ENCODE data around the gene ITPR3.

Gene ITPR3

DNA sequence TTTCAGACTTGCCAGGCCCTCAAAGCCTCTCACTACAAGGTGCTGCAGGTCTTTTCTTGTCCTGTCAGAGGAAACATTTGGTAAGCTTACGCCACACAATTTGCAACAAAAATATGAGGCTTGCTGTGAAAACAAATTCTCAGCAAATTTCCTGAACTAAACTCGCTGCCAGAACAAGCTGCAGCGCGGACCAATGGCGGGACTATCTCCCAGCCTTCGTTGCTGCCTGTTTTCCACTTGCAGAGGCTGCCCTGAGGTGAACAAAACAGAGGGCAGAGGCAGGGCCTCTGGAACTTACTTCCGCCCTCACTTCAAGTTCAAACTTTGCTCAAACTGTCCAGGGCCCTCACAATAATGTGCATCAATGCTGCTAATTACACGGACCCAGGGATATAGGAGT lies 78.0 kb downstream of the ITPR3 start:
- no peak for DNase-seq (ENCODE audit: extremely low spot score)
- no peak for TF ChIP-seq CTCF (IDR thresholded peaks at IDR 0.05; ENCODE audit: control extremely low read depth, extremely low read depth, low read depth, missing control alignments)
- CTCF ChIA-PET: interaction anchor here (1.1 to 3.0 kb wide), 3 partner anchors 12 to 114 kb away, joined by 3 to 10 read pairs (median 3); partner anchors contain the start of gene UQCC2
- POLR2A ChIA-PET: no interaction called here

- DNase-seq (ENCODE audit: extremely low spot score): no peak
- CTCF ChIA-PET: interaction anchor here (0.7 to 10.5 kb wide), 24 partner anchors 8 to 528 kb away, joined by 3 to 231 read pairs (median 7); partner anchors contain the start of genes BAK1, ITPR3, UQCC2 and ZBTB22
- POLR2A ChIA-PET: interaction anchor here (2.3 kb wide), 1 partner anchor 11 kb away, joined by 6 read pairs; the partner anchor contains the start of gene UQCC2
- no peak for TF ChIP-seq CTCF (IDR thresholded peaks at IDR 0.05; ENCODE audit: control extremely low read depth, extremely low read depth, low read depth, missing control alignments)
Measured at GRCh38 chr6:33699739-33700138, 78.6 kb downstream of the ITPR3 start.

GRCh38 chr6:33700391-33701050 lies 79.4 kb downstream of the ITPR3 start:
- CTCF ChIA-PET: interaction anchor here (0.7 to 10.5 kb wide), 41 partner anchors 9 to 527 kb away, joined by 3 to 231 read pairs (median 5); partner anchors contain the start of genes BAK1, ITPR3, PFDN6 and UQCC2
- POLR2A ChIA-PET: interaction anchor here (2.3 kb wide), 1 partner anchor 11 kb away, joined by 6 read pairs; the partner anchor contains the start of gene UQCC2
- TF ChIP-seq CTCF (IDR thresholded peaks at IDR 0.05; ENCODE audit: control extremely low read depth, extremely low read depth, low read depth, missing control alignments): peak; percentile 82
- peak; percentile 77 for DNase-seq (ENCODE audit: extremely low spot score)

DNA sequence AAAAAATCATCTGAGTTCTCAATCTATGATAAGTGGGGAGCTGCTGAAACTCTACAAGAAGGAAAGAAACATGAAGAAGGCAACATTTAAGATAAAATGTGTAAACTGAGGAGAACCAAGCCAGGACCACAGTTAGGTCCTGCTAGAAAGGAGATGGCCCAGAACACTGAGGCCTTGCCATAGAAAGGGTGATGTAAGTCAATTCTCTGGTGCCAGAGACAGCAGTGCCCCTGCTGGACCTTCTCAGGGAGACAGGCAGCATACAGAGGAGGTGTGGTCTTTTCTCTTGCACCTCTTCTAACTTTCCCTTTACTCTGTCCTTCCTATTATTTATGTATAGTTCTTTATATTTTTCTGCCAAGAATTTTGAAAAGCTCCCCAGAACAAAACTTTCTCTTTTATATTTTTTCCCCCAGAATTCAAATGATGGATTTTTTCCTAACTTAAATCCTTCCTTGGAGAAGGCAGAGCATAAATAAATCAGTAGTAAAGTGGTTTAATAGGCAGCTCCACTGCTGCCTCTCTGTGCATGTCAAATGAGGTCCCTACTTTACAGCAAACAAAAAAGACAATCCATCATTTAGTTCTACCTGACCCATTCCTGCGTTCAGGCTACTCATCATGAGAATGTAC lies 81.3 kb downstream of the ITPR3 start:
- peak; percentile 27 for TF ChIP-seq CTCF (IDR thresholded peaks at IDR 0.05; ENCODE audit: control extremely low read depth, extremely low read depth, low read depth, missing control alignments)
- no peak for DNase-seq (ENCODE audit: extremely low spot score)
- CTCF ChIA-PET: interaction anchor here (1.0 to 10.5 kb wide), 8 partner anchors 8 to 115 kb away, joined by 3 to 231 read pairs (median 18); partner anchors contain the start of genes BAK1, ITPR3 and UQCC2
- POLR2A ChIA-PET: no interaction called here

DNA sequence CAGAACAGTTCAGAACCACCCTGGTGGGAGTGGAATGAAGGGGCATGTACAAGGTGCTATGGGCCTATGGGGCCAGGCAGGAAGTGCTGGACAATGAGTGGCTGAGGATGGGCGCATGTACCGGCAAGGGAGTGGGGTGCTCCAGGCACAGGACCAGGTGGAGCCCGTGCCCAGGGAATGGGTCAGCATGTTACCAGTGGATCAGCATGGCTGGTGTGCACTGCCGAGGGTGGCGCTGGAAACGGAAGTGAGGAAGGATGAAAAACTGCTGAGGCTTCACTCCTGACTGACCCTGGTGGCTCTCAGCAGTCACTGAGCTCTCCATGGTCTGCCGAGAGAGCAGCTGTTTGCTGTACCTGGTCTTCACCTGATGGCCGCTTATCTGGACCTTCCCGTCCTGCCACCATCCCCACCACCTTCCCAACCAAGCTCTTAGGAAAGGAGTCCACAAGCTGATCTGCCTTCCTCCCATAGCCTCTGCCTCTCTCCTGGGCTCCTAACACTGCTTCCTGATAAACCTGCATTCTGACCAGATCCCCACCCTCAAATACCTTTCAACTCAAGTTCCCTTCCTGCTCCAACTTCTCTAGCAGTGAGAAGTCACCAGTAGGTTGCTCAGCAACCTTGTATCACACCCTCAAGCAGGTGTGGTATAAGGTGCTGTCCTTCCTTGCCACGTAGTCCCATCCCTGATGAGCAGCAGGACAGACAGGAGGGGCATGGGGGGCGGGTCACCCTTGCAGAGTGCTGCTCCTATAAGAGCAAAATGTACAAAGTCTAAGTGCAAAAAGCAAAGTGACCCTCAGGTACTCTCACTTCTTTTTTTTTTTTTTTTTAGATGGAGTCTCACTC lies 83.3 kb downstream of the ITPR3 start:
- CTCF ChIA-PET: interaction anchor here (10.5 kb wide), 1 partner anchor 117 kb away, joined by 231 read pairs; the partner anchor contains the start of gene BAK1
- TF ChIP-seq CTCF (IDR thresholded peaks at IDR 0.05; ENCODE audit: control extremely low read depth, extremely low read depth, low read depth, missing control alignments): no peak
- POLR2A ChIA-PET: no interaction called here
- no peak for DNase-seq (ENCODE audit: extremely low spot score)

Data from GM10248 (cell line).